Transverse colon (tissue), 3 donors: ENCODE data around the gene PCNX2.

Experiments used
- POLR2A ChIP-seq: fragments of 450-650 bp; IDR thresholded peaks from one replicate; pipeline ENCODE4 v1.6.1; 2016; ENCODE audit warnings: antibody characterized with exemption, mild to moderate bottlenecking, moderate library complexity
- TF ChIP-seq, protein P1 (sequence below), 5 experiments: fragments of 200-600 bp in 3 of 5; fragments of 450-650 bp in 2 of 5; sonication (generic) in 3 of 5; IDR thresholded peaks; 1 replicate in 2 of 5; 2 replicates in 3 of 5; pipeline ENCODE4 v1.5.1; 2016 to 2017; ENCODE audit warnings: antibody characterized with exemption in 5 of 5, inconsistent platforms in 3 of 5, mild to moderate bottlenecking in 2 of 5, moderate library complexity in 1 of 5

GRCh38 chr1:233183226-233184020, 112.1 kb downstream of the PCNX2 start:
- TF ChIP-seq, protein P1, sequence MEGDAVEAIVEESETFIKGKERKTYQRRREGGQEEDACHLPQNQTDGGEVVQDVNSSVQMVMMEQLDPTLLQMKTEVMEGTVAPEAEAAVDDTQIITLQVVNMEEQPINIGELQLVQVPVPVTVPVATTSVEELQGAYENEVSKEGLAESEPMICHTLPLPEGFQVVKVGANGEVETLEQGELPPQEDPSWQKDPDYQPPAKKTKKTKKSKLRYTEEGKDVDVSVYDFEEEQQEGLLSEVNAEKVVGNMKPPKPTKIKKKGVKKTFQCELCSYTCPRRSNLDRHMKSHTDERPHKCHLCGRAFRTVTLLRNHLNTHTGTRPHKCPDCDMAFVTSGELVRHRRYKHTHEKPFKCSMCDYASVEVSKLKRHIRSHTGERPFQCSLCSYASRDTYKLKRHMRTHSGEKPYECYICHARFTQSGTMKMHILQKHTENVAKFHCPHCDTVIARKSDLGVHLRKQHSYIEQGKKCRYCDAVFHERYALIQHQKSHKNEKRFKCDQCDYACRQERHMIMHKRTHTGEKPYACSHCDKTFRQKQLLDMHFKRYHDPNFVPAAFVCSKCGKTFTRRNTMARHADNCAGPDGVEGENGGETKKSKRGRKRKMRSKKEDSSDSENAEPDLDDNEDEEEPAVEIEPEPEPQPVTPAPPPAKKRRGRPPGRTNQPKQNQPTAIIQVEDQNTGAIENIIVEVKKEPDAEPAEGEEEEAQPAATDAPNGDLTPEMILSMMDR (IDR thresholded peaks at IDR 0.05): no peak
- TF ChIP-seq POLR2A: no peak
